Naive thymus-derived CD4-positive, alpha-beta T cell (primary cell): ENCODE measurements around the gene USH2A. TPM values are rescaled to one million over a fixed set of nuclear protein-coding genes. Genes with fewer than 3 reads are reported as not detected.

Experiments used
- ATAC-seq: fragments of 150-1000 bp; cut with Tn5 transposase; 2 replicates; pipeline ENCODE4 v1.10.0; 2021; ENCODE audit warnings: mild to moderate bottlenecking, moderate library complexity
- CTCF ChIA-PET: fragments of 350-600 bp; sonication (Branson Sonifier 250); formaldehyde crosslinking; loops from one replicate; lab custom pipeline; 2021; ENCODE audit warnings: antibody characterized with exemption; lab: Charles Lee
- POLR2A ChIA-PET: fragments of 350-600 bp; sonication (Branson Sonifier 250); formaldehyde crosslinking; loops from one replicate; lab custom pipeline; 2021; ENCODE audit warnings: antibody characterized with exemption, inconsistent platforms; lab: Charles Lee
- DNase-seq, 9 donors: peaks; one replicate each; pipeline versions ENCODE4 v3.0.0 to v3.0.0-alpha.2; 2020 to 2022; ENCODE audit warnings: mixed read lengths in 1 of 9
- H3K27ac ChIP-seq: one replicate; pipeline ENCODE4 v1.7.0; 2013; ENCODE audit warnings: mild to moderate bottlenecking, low read depth, low read length, moderate library complexity
- H3K27me3 ChIP-seq, 2 donors: one replicate each; pipeline ENCODE4 v1.7.0; 2013; ENCODE audit warnings: low read length in 2 of 2, mild to moderate bottlenecking in 2 of 2, moderate library complexity in 2 of 2; ENCODE audit not compliant: control insufficient read depth in 2 of 2, insufficient read depth in 2 of 2
- H3K36me3 ChIP-seq, 3 experiments: 1 replicate in 2 of 3; 2 replicates in 1 of 3; pipeline ENCODE4 v1.7.0; 2013; ENCODE audit warnings: low read length in 3 of 3, mild to moderate bottlenecking in 3 of 3, moderate library complexity in 1 of 3; ENCODE audit not compliant: insufficient read depth in 3 of 3, control insufficient read depth in 2 of 3
- H3K4me1 ChIP-seq, 2 donors: one replicate each; pipeline ENCODE4 v1.7.0; 2013; ENCODE audit warnings: low read length in 2 of 2, mild to moderate bottlenecking in 2 of 2, moderate library complexity in 1 of 2; ENCODE audit not compliant: control insufficient read depth in 2 of 2, insufficient read depth in 2 of 2
- H3K4me3 ChIP-seq: 2 replicates; pipeline ENCODE4 v1.7.0; 2013; ENCODE audit warnings: mild to moderate bottlenecking, low read length
- H3K9me3 ChIP-seq, 3 experiments: 1 replicate in 2 of 3; 2 replicates in 1 of 3; pipeline ENCODE4 v1.7.0; 2013; ENCODE audit warnings: low read length in 3 of 3; ENCODE audit not compliant: control insufficient read depth in 2 of 3
- H3K27ac Mint-ChIP-seq, 9 donors: one replicate each; pipeline ENCODE4 v1.8.0; 2020 to 2022; ENCODE audit warnings: mixed read lengths in 9 of 9, mild to moderate bottlenecking in 8 of 9, moderate library complexity in 5 of 9, inconsistent platforms in 2 of 9
- H3K27me3 Mint-ChIP-seq, 5 donors: one replicate each; pipeline ENCODE4 v1.8.0; 2021 to 2022; ENCODE audit warnings: mixed read lengths in 5 of 5, mild to moderate bottlenecking in 1 of 5
- H3K36me3 Mint-ChIP-seq, 5 donors: one replicate each; pipeline ENCODE4 v1.8.0; 2020 to 2022; ENCODE audit warnings: mixed read lengths in 5 of 5, mild to moderate bottlenecking in 3 of 5, inconsistent platforms in 1 of 5
- H3K4me1 Mint-ChIP-seq, 7 donors: one replicate each; pipeline ENCODE4 v1.8.0; 2020 to 2022; ENCODE audit warnings: mixed read lengths in 7 of 7, mild to moderate bottlenecking in 3 of 7, inconsistent platforms in 1 of 7
- H3K4me3 Mint-ChIP-seq, 10 donors: one replicate each; pipeline ENCODE4 v1.8.0; 2020 to 2022; ENCODE audit warnings: mild to moderate bottlenecking in 10 of 10, mixed read lengths in 10 of 10, moderate library complexity in 6 of 10, inconsistent platforms in 2 of 10
- H3K9me3 Mint-ChIP-seq, 11 donors: one replicate each; pipeline ENCODE4 v1.8.0; 2020 to 2022; ENCODE audit warnings: mixed read lengths in 11 of 11, mild to moderate bottlenecking in 4 of 11, inconsistent platforms in 1 of 11, moderate library complexity in 1 of 11
- intact Hi-C, 2 donors: fragments of 100-400 bp; cut with micrococcal nuclease; formaldehyde crosslinking; loops; one replicate each; pipeline ENCODE4 v1.15.1; 2023
- polyA plus RNA-seq, 2 donors: library from polyadenylated mRNA; unstranded; fragments of 300-500 nt; fragmentation: Illumina TruSeq; gene quantifications; one replicate each; pipeline ENCODE4 v1.2.3, GENCODE V29; 2021
- total RNA-seq, 6 experiments: library from RNA in 5 of 6; stranded (reverse) in 5 of 6; gene quantifications; 1 replicate in 5 of 6; 2 replicates in 1 of 6; pipeline ENCODE4 v1.2.3 and lab custom pipeline; 2021 to 2026

USH2A gene
- total and polyA plus RNA-seq, 7 experiments from 2014 or later = not detected

- POLR2A ChIA-PET = no interaction called here
- H3K27me3 ChIP-seq = no peaks in the 10 kb centered on the region
- Mint-ChIP-seq H3K27ac (no peak overlapping the region), H3K4me3 (no peak overlapping the region), H3K9me3 (peaks cover 0 to 6% (median 0%) of the 10 kb centered on the region in 11 donors), H3K36me3 (peaks cover 0 to 4% (median 0%) of the 10 kb centered on the region in 5 donors), H3K27me3 (no peaks in the 10 kb centered on the region), H3K4me1 (no peaks in the 10 kb centered on the region)
- no peak overlapping the region for H3K4me3 ChIP-seq
- H3K9me3 ChIP-seq = no peaks in the 10 kb centered on the region
- intact Hi-C loops = no loop called here
- H3K4me1 ChIP-seq = no peaks in the 10 kb centered on the region
- CTCF ChIA-PET = no interaction called here
- ATAC-seq (no peak), DNase-seq (no peak)
- no peaks in the 10 kb centered on the region for H3K36me3 ChIP-seq
- no peak overlapping the region for H3K27ac ChIP-seq
Measured at GRCh38 chr1:215887627-215888026, 535.6 kb downstream of the USH2A start.

GRCh38 chr1:215883004-215883403 is 540.2 kb downstream of the USH2A start:
- no peaks in the 10 kb centered on the region for H3K36me3 ChIP-seq
- no peak overlapping the region for H3K4me3 Mint-ChIP-seq
- H3K9me3 ChIP-seq = no peaks in the 10 kb centered on the region
- intact Hi-C loops = no loop called here
- H3K4me1 Mint-ChIP-seq = no peaks in the 10 kb centered on the region
- peaks cover 0 to 3% (median 0%) of the 10 kb centered on the region in 5 donors for H3K36me3 Mint-ChIP-seq
- H3K27me3 Mint-ChIP-seq = no peaks in the 10 kb centered on the region
- H3K27ac Mint-ChIP-seq = no peak overlapping the region
- H3K4me1 ChIP-seq = no peaks in the 10 kb centered on the region
- no peak overlapping the region for H3K4me3 ChIP-seq
- CTCF ChIA-PET = no interaction called here
- ATAC-seq = no peak
- peaks cover 0 to 12% (median 4%) of the 10 kb centered on the region in 11 donors for H3K9me3 Mint-ChIP-seq
- no peak overlapping the region for H3K27ac ChIP-seq
- DNase-seq = no peak
- H3K27me3 ChIP-seq = no peaks in the 10 kb centered on the region
- POLR2A ChIA-PET = no interaction called here

GRCh38 chr1:215878843-215879242 is 544.4 kb downstream of the USH2A start:
- no peaks in the 10 kb centered on the region for H3K36me3 ChIP-seq
- H3K9me3 ChIP-seq = no peaks in the 10 kb centered on the region
- DNase-seq (no peak), ATAC-seq (no peak)
- Mint-ChIP-seq H3K4me3 (no peak overlapping the region), H3K27me3 (no peaks in the 10 kb centered on the region), H3K36me3 (no peaks in the 10 kb centered on the region), H3K4me1 (no peaks in the 10 kb centered on the region), H3K27ac (no peak overlapping the region), H3K9me3 (peaks cover 0 to 16% (median 3%) of the 10 kb centered on the region in 11 donors)
- no peak overlapping the region for H3K27ac ChIP-seq
- CTCF ChIA-PET = no interaction called here
- no peaks in the 10 kb centered on the region for H3K27me3 ChIP-seq
- H3K4me3 ChIP-seq = no peak overlapping the region
- no peaks in the 10 kb centered on the region for H3K4me1 ChIP-seq
- intact Hi-C loops = no loop called here
- POLR2A ChIA-PET = no interaction called here

GRCh38 chr1:215878128-215878527 is 545.1 kb downstream of the USH2A start:
- H3K4me3 ChIP-seq = no peak overlapping the region
- no peak overlapping the region for H3K27ac Mint-ChIP-seq
- H3K9me3 Mint-ChIP-seq = peaks cover 0 to 16% (median 3%) of the 10 kb centered on the region in 11 donors
- no peaks in the 10 kb centered on the region for H3K27me3 Mint-ChIP-seq
- no peaks in the 10 kb centered on the region for H3K9me3 ChIP-seq
- ChIA-PET CTCF (no interaction called here), POLR2A (no interaction called here)
- ATAC-seq (no peak), DNase-seq (no peak)
- no peaks in the 10 kb centered on the region for H3K4me1 Mint-ChIP-seq
- H3K27ac ChIP-seq = no peak overlapping the region
- intact Hi-C loops = no loop called here
- H3K36me3 ChIP-seq = no peaks in the 10 kb centered on the region
- H3K27me3 ChIP-seq = no peaks in the 10 kb centered on the region
- no peaks in the 10 kb centered on the region for H3K36me3 Mint-ChIP-seq
- no peak overlapping the region for H3K4me3 Mint-ChIP-seq
- no peaks in the 10 kb centered on the region for H3K4me1 ChIP-seq

- no peaks in the 10 kb centered on the region for H3K36me3 ChIP-seq
- intact Hi-C loops = no loop called here
- Mint-ChIP-seq H3K9me3 (peaks cover 0 to 16% (median 3%) of the 10 kb centered on the region in 11 donors), H3K4me3 (no peak overlapping the region), H3K27ac (no peak overlapping the region), H3K27me3 (no peaks in the 10 kb centered on the region), H3K36me3 (no peaks in the 10 kb centered on the region), H3K4me1 (no peaks in the 10 kb centered on the region)
- no peak overlapping the region for H3K4me3 ChIP-seq
- POLR2A ChIA-PET = no interaction called here
- ATAC-seq (no peak), DNase-seq (no peak)
- no peak overlapping the region for H3K27ac ChIP-seq
- H3K27me3 ChIP-seq = no peaks in the 10 kb centered on the region
- CTCF ChIA-PET = no interaction called here
- H3K4me1 ChIP-seq = no peaks in the 10 kb centered on the region
- no peaks in the 10 kb centered on the region for H3K9me3 ChIP-seq
Measured at GRCh38 chr1:215877452-215877951, 545.7 kb downstream of the USH2A start.

- Mint-ChIP-seq H3K27ac (no peak overlapping the region), H3K27me3 (no peaks in the 10 kb centered on the region), H3K4me3 (no peak overlapping the region), H3K36me3 (no peaks in the 10 kb centered on the region), H3K9me3 (peaks cover 0 to 16% (median 4%) of the 10 kb centered on the region in 11 donors), H3K4me1 (no peaks in the 10 kb centered on the region)
- CTCF ChIA-PET = no interaction called here
- POLR2A ChIA-PET = no interaction called here
- H3K36me3 ChIP-seq = no peaks in the 10 kb centered on the region
- no peaks in the 10 kb centered on the region for H3K4me1 ChIP-seq
- DNase-seq (no peak), ATAC-seq (no peak)
- no peak overlapping the region for H3K4me3 ChIP-seq
- no peak overlapping the region for H3K27ac ChIP-seq
- H3K9me3 ChIP-seq = no peaks in the 10 kb centered on the region
- H3K27me3 ChIP-seq = no peaks in the 10 kb centered on the region
- intact Hi-C loops = no loop called here
Measured at GRCh38 chr1:215875712-215876111, 547.5 kb downstream of the USH2A start.

- H3K36me3 ChIP-seq = no peaks in the 10 kb centered on the region
- H3K4me3 ChIP-seq = no peak overlapping the region
- H3K27me3 ChIP-seq = no peaks in the 10 kb centered on the region
- peaks cover 0 to 13% (median 3%) of the 10 kb centered on the region in 11 donors for H3K9me3 Mint-ChIP-seq
- H3K36me3 Mint-ChIP-seq = no peaks in the 10 kb centered on the region
- ATAC-seq = no peak
- no peaks in the 10 kb centered on the region for H3K9me3 ChIP-seq
- intact Hi-C loops = no loop called here
- no peak overlapping the region for H3K27ac Mint-ChIP-seq
- H3K4me1 ChIP-seq = no peaks in the 10 kb centered on the region
- CTCF ChIA-PET = no interaction called here
- no peaks in the 10 kb centered on the region for H3K4me1 Mint-ChIP-seq
- no peak overlapping the region for H3K27ac ChIP-seq
- H3K4me3 Mint-ChIP-seq = no peak overlapping the region
- no peaks in the 10 kb centered on the region for H3K27me3 Mint-ChIP-seq
- DNase-seq = no peak
- POLR2A ChIA-PET = no interaction called here
Measured at GRCh38 chr1:215875236-215875635, 548.0 kb downstream of the USH2A start.
